GM21447 (cell line): ENCODE data around the gene TRIM24.

ENCODE experiments used
- ATAC-seq: cut with Tn5 transposase; IDR thresholded peaks from one replicate; pipeline ENCODE4 v1.9.1; 2021; ENCODE audit not compliant: unreplicated experiment

TRIM24 gene

DNA sequence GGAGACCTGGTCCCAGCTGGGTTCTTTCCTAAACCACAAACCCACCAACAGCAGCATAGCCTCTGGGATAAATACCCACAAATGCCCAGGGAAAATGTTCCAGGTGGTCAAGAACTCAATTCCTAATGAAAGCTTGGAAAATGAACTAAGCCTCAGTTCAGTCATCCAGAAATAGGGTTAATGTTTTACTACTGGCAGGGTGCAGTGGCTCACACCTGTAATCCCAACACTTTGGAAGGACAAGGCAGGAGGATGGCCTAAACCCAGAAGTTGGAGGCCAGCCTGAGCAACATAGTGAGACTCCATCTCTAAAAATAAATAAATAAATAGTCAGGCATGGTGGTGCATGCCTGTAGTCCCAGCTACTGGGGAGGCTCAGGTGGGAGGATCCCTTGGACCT is 158.9 kb downstream of the TRIM24 start:
- ATAC-seq: no peak

DNA sequence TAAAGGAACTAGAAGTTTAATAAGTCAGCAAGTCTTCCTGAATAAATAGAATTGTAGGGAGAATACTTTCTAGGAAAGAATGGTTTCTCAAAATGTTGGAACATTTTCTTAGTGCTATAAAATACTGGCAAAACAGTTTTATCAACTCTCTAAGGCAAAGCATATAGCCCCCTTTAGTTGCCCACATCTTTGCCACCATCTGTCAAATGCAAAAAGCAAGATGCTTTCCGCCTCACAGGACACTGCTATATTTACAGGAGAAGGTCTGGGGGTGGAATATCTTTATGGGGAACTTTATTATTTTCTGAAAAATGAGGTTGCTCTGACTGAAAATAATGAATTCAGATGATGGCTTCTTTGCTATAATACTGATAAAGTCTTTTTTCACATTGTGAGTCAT is 162.8 kb downstream of the TRIM24 start:
- ATAC-seq: no peak

DNA sequence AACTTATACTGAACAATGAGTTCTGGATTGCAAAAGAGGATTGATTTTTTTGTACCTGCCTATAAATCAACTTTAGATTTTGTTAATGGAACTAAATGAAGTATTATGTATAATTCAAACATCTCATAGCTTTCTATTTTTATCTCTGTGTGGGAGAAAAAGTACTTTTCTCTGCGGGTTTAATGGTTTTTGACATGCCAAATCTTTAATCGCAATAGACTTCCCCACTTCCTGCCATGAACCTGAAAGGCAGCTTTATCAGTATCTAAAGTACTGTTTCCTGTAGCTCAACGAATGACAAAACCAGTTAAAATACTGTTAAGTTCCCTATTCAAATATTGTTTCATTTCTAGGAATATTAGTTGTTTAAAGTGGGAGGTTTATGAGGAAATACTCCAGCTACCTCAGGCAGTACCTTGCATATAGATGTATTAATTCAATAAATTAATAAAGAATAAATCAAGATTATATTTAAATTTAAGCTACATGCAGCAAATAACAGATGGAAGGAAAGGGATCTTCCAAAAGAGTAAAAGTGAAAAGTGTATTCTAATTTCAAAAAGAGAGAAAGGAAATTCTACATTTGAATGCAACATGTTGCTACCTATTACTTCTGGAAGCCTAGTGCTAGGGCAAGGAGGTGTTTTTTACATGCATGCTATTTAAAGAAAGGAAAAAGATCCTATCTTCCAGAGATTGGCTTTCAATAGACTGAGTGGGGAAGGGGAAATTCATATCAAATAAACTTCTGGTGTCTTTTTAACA is 165.2 kb downstream of the TRIM24 start:
- ATAC-seq: no peak

DNA sequence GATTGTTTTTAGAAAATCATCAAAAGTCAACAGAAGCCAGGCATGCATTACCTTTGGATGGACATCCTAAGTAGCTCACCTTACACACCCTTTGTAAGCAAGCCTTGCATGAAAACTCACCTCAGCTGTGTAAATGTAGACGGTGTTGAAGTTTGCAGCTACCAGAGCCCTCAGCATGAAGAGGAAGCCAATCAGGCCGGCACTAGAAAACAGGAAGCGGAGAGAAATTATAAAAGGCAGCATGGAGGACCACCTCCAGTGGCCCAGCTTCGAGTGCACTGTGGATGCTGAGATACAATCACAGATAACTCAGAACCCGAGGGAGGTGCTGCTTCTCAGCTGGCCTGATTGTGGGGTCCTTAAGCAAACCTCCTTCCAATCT is 165.8 kb downstream of the TRIM24 start:
- no peak for ATAC-seq

DNA sequence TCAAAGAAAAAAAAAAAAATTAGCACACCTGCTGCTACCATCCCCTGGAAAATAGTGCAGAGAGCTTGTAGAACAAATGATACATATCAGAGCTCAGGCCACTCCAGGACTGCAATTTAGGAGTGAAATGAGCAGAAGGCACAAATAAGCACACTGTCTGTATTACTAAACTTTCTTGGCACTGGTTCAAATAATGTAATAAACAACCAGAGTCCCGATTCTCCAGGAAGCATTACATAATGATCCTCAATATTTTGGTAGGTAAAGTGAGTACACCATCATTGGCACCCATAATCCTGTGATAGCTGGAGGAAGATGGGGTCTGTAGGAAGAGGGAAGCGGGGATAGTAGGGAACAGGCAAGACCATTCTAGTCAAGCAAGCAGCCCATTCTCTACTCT is 166.8 kb downstream of the TRIM24 start:
- no peak for ATAC-seq

DNA sequence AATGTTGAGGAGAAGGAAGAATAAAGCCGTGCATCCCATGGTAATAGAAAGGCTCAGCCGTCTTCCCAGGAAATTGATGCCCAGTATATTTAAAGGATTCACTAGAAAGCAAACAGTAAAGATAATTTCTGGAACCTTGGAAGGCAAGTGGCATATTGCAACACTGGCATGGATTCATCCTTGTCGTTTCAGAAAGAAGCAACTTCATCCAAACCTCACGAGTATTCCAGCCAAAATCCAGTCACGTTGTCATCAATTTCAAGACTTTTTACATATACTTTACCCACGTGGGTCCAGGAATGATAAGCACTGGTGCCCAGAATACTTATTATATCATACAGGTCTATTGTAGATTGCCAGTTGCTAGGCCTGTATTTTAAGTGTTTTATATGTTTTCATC is 167.3 kb downstream of the TRIM24 start:
- no peak for ATAC-seq

DNA sequence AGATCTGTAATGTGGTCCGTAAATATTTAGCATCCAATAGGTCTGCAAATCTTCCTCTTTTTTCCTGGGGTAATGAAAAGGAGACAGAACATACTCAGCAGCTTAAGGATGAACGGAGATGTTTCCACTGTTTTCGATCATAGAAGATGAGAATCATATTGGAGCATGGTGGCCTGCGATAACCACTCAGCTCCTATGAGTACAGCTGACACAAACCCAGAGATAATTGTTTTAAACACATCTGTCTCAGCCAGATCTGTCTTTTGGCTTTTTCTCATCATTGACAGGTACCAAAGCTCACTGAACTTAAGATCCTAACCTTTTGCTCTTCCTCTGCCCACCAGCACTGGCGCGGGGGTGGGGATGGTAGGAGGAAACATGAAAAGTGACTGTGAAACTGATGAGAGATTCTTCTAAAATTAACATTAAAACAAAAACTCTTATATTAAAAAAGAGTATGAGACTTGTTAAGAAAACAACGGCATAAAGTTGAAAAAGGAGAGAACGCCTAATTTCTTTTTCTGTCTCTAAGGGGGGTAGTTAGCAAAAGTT is 170.1 kb downstream of the TRIM24 start:
- ATAC-seq: no peak

DNA sequence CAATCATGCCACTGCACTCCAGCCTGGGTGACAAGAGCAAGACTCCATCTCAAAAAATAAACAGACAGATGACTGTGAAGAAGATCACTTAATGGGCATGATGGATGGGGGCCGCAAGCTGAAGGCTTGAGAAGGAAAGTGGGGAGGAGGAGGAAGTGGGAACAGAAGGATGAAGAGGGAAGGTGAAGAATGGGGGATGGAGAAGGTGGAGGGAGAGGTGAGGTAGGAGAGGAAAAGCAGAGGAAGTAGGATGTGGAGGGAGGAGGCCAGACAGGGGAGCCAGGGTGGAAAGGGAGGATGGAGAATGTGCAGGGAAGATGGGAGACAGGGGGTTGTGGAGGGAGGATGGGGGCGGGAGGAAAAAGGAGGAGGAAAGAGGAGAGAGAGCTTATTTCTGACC is 172.3 kb downstream of the TRIM24 start:
- no peak for ATAC-seq

DNA sequence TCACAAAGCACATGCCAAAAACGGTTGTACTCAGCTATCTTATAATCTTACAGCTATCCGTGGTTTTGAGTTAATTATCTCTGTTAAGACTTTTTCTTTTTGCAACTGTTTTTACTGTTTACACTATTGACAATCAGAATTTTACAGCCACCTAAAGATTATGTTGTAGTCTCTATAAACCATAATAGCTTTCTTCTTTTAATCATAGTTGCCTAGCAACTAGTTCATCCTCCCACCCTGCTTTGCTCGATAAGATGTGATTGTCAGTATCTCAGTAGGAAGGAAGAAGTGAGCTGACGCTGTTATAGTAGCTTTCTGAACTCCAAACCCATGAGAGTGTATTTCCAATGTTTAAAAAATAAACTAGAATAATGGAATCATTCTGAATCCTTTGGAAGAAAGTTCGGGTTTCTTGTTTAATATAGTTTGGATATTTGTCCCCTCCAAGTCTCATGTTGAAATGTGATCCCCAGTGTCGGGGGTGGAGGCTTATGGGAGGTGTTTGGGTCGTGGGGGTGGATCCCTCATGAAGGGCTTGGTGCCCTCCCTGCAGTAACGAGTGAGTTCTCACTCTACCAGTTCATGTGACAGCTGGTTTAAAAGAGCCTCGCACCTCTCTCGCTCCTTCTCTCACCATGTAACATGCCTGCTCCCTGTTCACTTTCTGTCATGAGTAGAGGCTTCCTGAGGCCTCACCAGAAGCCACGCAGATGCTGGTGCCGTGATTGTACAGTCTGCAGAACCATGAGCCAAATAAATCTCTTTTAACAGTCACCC is 173.0 kb downstream of the TRIM24 start:
- no peak for ATAC-seq
